Endothelial cell of umbilical vein (primary cell): ENCODE measurements around the gene GRK1.

ENCODE experiments used
- CTCF ChIP-seq, 2 donors: IDR thresholded peaks; 1 replicate in 1 of 2; 2 replicates in 1 of 2; pipeline ENCODE4 v1.5.1; 2011; ENCODE audit warnings: low read length in 2 of 2, mild to moderate bottlenecking in 2 of 2, moderate library complexity in 2 of 2, control low read depth in 1 of 2, inconsistent platforms in 1 of 2, low read depth in 1 of 2; ENCODE audit not compliant: insufficient read depth in 1 of 2; ENCODE audit errors: extremely low read depth in 1 of 2
- JUN ChIP-seq: IDR thresholded peaks from 2 replicates; pipeline ENCODE4 v1.6.1; 2011; ENCODE audit warnings: borderline replicate concordance, low read depth; ENCODE audit not compliant: insufficient read length, insufficient read depth
- POLR2A ChIP-seq: IDR thresholded peaks from 2 replicates; pipeline ENCODE4 v1.6.1; 2012; ENCODE audit warnings: low read depth, mild to moderate bottlenecking, control low read depth, low read length
- POLR2AphosphoS5 ChIP-seq: IDR thresholded peaks from 2 replicates; pipeline ENCODE4 v1.6.1; 2012; ENCODE audit warnings: low read depth, mild to moderate bottlenecking, control low read depth, low read length, moderate library complexity; ENCODE audit not compliant: insufficient read depth

GRCh38 chr13:113734099-113734825, 67.2 kb downstream of the GRK1 start:
- TF ChIP-seq CTCF (IDR thresholded peaks at IDR 0.05; ENCODE audit: extremely low read depth in 1 of 2, insufficient read depth in 1 of 2, low read depth in 1 of 2, low read length in 2 of 2) = no peak
- no peak for TF ChIP-seq POLR2A
- no peak for TF ChIP-seq JUN
- no peak for TF ChIP-seq POLR2AphosphoS5
